SK-N-SH (cell line): ENCODE results near the gene CD2.

Experiments used
- CTCF ChIP-seq: fragments of 200-600 bp; sonication (generic); IDR thresholded peaks from 2 replicates; pipeline ENCODE4 v1.6.1; 2017; ENCODE audit warnings: antibody characterized with exemption, mild to moderate bottlenecking, moderate library complexity
- ELF1 ChIP-seq: IDR thresholded peaks from 2 replicates; pipeline ENCODE4 v1.4.0; 2012
- EP300 ChIP-seq, 2 experiments: IDR thresholded peaks; 2 replicates each; pipeline versions ENCODE4 v1.4.0 to v1.6.1; 2012; ENCODE audit warnings: borderline replicate concordance in 1 of 2, low read depth in 1 of 2, low read length in 1 of 2
- EZH2phosphoT487 ChIP-seq: fragments of 200-600 bp; sonication (generic); IDR thresholded peaks from 2 replicates; pipeline ENCODE4 v1.6.1; 2017; ENCODE audit warnings: low read depth, mixed run types, mild to moderate bottlenecking, antibody characterized with exemption, moderate library complexity, borderline replicate concordance
- GABPA ChIP-seq: IDR thresholded peaks from 2 replicates; pipeline ENCODE4 v1.4.0; 2012; ENCODE audit warnings: low read depth, mild to moderate bottlenecking
- MAX ChIP-seq: IDR thresholded peaks from 2 replicates; pipeline ENCODE4 v1.4.0; 2012; ENCODE audit warnings: low read depth
- MEF2A ChIP-seq: IDR thresholded peaks from 2 replicates; pipeline ENCODE4 v1.4.0; 2012; ENCODE audit warnings: low read depth, borderline replicate concordance
- POLR2AphosphoS5 ChIP-seq: IDR thresholded peaks from 2 replicates; pipeline ENCODE4 v1.6.1; 2012; ENCODE audit warnings: low read depth, low read length
- RCOR1 ChIP-seq: fragments of 150-350 bp; IDR thresholded peaks from 2 replicates; pipeline ENCODE4 v1.6.1; 2017; ENCODE audit warnings: antibody characterized with exemption, low read length
- REST ChIP-seq: IDR thresholded peaks from 2 replicates; pipeline ENCODE4 v1.6.1; 2012; ENCODE audit warnings: mild to moderate bottlenecking, low read depth, low read length, moderate library complexity
- RFX5 ChIP-seq: IDR thresholded peaks from 2 replicates; pipeline ENCODE4 v1.6.1; 2012; ENCODE audit warnings: mild to moderate bottlenecking, improper control_type of control experiment, low read length
- SIN3A ChIP-seq: IDR thresholded peaks from 2 replicates; pipeline ENCODE4 v1.6.1; 2012; ENCODE audit warnings: low read depth, mild to moderate bottlenecking, low read length, moderate library complexity, borderline replicate concordance
- SMC3 ChIP-seq: IDR thresholded peaks from 2 replicates; pipeline ENCODE4 v1.6.1; 2012; ENCODE audit warnings: low read depth, low read length, improper control_type of control experiment
- TAF1 ChIP-seq: IDR thresholded peaks from 2 replicates; pipeline ENCODE4 v1.6.1; 2012; ENCODE audit warnings: low read depth, mild to moderate bottlenecking, low read length, moderate library complexity, borderline replicate concordance

- TF ChIP-seq CTCF (no peak), POLR2AphosphoS5 (no peak), RCOR1 (no peak), EP300 (IDR thresholded peaks at IDR 0.05; ENCODE audit: borderline replicate concordance in 1 of 2, low read depth in 1 of 2, low read length in 1 of 2) (no peak), EZH2phosphoT487 (no peak), TAF1 (no peak), SIN3A (no peak), MEF2A (no peak), ELF1 (no peak), MAX (no peak), GABPA (no peak), REST (no peak), SMC3 (no peak), RFX5 (no peak)
Measured at GRCh38 chr1:116772648-116773045, 18.4 kb downstream of the CD2 start.
